GM18861 (cell line): ENCODE results near the gene SEMA4D.

Experiments used
- ATAC-seq: cut with Tn5 transposase; IDR thresholded peaks from one replicate; pipeline ENCODE4 v1.9.1; 2021; ENCODE audit not compliant: unreplicated experiment

The SEMA4D gene

DNA sequence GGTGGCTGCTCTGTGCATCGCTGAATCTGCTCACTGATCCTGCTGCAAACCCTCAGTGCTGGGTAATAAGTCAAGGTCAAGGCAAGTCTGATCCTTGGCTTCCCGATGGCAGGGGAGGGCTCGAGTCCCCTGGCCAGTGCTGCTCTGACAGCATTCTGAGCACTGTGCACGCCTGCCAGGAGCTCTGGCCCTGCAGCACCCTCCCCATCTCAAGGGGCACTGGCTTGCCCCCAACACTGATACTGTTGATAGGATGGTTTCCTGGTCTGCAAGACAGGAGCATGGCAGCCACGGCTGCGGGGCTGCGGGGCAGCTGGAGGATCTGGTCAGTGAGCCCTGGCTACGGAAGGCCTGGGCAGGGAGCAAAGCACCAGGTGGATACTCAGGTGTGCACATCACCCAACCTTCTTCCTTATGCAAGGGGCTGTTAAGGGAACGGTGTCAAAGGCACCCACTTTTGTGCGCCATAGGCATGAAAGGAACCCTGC lies 107.8 kb downstream of the SEMA4D start:
- no peak for ATAC-seq

DNA sequence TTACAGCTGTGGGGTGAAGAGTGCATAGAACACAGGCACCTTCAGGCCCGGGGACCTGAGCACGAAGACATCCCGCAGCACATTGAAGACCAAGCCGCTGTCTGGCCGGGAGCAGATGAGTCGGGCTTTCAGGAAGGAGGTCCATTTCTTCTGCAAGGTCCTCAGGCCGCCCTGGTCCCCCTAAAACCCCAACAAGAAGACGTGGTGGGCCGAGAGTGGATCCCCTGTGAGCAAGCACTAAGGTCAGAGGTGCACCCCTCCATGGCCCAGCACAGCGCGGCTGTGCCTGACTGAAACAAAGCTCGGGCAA lies 109.1 kb downstream of the SEMA4D start:
- ATAC-seq = no peak

DNA sequence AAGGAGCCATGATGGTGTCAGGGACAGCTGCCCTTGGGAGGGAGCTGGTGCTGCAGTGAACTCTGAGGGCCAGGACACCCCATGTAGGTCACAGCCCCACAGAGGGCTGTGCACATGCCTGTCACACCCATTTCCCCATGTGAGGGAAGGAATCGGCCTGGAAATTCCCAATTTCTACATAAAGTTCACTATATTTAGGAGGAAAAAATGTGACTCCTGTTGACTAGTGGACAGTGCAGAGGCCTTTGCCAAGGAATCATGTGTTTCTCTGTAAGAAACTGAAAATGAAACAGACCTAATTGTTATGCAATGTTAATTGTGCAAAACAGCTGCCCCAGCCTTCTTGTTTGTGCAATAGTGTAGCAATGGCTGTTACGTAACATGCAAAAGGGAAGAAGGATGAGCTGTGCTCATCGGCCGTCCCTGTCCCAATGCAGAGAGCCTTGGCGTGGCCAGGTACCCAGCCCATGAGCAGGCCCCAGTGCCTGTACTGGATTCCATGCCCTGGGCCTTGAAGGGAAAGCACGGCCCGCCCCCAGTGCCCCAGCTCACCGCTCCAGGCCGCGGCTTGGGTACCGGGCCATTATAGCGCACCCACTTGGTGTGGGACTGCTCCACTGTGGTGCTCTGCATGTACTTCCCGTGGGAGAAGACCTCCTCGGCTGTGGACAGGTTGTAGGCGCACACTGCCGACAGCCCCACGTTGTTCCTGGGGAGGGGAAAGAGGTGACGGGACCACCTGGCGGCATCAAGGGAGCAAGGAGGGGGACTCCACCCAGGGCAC lies 109.6 kb downstream of the SEMA4D start:
- no peak for ATAC-seq

DNA sequence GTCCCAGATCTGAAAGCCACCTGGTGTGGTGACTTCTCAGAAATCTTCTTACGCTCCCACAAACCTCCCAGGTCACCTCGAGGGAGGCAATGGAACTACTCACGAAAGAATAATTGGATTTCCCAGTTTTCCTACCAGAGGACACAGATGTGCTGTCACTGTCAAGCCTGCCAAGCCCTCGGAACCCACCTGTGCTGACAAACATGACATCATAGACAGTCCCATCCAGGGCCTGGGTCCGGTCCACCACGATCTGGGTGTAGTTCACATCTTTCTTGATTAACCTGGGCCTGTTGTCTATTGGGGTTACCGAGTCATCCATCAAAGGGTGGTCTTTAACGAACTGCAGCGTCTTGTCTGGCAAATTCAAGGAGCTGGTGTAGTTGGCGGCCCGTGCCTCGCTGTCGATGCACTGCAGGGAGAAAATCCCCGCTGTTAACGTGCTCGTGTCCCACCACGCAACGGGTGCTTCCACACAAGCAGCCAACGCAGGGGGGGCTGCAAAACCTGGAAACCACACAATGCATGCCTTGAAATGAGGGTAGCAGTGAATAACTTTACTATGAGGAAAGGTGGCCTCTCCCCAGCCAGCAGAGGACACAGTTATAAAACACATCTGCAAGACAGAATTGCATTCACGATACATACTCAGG lies 110.6 kb downstream of the SEMA4D start:
- no peak for ATAC-seq

DNA sequence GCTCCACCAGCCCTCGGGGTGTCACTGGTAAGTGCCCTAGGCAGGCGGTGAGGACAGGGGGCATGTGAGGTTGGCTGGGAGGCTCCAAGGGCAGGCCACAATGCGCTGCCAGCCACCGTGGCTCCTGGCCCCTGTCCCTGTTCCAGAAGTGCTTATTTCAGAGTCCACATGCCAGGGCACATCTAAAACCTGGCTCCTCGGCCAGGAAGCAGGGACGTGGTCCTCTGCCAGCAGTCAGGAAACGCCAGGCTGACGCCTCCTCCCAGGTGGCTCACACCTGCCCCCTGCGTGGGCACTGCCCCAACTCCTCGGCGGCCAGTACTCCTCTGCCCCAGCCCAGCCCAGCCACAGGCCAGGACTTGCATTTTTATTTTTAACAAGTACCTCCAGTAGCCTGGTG lies 111.1 kb downstream of the SEMA4D start:
- no peak for ATAC-seq

DNA sequence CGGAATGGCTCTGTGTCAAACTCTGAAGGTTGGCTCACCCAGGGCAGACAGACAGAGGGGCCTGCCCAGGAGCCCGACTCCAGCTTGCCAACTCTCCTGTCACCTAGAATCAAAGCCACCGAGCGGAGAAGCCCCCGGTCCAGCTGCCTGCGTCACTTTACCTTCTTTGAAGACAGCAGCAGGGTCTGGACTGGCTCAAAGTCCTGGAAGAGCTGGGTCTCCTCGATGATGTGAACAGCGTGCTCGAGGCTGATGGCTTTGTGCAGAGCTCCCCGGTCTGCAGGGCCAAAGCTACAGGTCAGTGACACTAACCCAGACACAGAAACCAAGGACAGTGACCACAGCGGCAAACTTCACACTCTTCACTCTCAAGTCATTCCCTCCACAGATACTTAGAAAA lies 111.7 kb downstream of the SEMA4D start:
- no peak for ATAC-seq

DNA sequence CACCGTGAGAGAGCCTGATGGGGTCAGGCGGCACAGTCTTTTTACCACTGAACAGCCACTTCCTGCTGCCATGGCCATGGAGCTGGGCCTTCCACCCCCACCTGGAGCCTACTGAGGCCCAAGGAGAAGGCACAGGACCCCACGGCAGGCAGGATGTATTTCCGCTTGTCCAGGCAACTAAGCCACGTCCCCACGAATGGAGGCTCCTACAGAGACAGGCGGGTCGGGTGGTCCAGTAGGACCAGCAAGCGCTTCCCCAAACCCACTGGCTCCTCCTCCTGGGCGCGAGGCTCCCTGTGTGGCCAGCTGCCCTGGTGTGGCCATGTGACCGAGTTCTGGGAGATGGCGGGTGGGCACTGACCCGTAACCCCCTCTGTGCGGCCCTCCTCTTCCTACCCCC lies 113.1 kb downstream of the SEMA4D start:
- no peak for ATAC-seq

DNA sequence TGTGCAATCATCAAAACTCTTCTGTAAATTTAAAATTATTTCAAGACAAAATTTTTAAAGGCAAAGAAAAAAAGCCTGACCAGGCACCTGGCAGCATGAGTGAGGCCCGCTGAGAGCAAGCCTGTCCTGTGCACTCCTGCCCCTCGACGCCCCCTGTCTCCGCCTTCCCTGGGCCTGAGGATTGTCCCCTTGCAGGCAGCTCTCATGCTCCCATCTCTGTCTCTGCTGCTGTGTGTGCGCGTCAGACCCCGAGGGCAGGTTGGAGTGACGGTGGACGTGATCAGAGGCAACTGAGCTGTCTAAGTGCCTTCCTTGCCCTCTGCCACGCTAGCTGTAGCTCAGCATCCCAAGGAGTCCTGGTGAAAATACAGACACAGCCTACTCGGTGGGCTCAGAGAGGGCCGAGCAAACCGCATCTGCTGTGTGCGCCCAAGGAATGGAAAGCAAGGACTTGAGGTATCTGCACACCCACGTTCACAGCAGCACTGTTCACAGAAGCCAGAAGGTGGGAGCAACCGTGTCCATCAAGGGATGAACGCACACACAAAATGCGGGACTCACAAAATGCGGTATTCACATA lies 114.1 kb downstream of the SEMA4D start:
- no peak for ATAC-seq

DNA sequence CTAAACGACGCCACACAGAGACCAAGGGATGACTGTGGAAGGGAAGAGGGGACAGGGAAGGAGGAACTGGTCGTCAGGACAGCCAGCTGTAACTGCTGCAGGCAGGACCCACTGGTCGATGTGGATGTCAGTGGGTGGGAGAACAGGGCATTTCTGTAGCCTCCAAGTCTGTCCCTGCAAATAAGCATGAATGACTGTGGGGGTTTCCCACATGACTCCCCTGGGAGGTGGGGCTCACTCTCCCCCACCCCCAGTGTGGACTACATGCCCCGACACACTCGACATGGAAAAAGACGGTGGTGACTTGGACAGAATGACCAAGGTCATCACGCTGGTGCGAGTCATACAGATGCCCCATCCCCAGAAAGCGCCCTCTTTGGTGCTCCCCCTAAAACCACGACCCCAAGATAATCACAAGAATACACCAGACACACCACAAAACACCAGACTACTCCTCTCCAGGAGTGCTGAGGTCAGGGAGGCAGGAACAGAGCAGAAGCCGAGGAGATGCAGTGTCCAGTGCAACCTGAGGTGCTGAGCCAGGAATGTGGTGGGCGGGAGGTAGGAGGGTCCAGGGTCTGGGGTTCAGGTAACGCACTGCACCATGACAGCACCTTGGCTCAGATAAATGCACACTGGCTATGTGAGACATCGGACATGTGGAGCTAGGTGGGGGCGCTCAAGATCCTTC lies 114.7 kb downstream of the SEMA4D start:
- no peak for ATAC-seq

DNA sequence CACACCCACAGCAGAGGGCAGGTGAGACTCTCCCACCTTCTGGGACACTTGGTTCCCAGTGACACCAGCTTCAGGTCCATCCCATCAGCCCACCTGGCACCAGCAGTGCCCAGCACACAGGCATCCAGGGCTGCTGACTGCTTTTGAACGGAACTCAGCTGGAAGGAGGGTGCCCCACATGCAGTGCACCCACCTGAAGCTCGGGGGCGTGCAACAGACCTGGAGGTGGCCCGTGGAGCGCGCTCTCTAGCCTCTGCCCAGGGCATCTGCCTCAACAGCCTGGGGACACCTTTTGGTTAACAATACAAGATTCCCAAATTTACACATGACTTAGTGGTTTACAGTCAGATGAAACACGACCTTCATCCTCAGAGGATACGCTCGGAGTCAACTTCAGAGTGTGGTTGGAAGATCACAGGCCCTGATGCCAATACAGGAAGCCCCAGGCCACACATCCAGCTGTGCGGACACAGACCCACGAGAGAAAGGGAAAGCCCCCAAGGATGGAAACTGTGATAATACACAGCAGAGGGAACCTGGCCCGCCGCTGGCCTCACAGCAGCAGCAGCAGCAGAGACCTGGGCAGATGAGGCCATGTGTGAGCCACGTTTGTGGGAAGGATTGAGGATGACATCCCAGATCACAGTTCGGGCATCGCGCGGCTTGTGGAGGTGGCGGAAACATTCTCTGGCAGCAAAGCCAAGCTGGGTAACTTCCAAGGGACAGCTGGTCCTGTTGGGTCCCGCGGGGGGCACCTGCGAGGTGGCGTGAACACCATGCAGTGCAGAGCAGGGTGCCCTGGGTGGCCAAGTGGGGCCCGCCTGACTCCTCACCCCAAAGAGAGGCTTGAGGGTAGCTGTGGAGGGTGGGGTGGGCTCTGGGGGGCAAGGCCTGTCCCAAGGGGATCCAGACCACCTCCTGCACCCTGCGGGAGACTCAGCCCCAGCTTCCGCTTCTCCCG lies 115.6 kb downstream of the SEMA4D start:
- no peak for ATAC-seq

DNA sequence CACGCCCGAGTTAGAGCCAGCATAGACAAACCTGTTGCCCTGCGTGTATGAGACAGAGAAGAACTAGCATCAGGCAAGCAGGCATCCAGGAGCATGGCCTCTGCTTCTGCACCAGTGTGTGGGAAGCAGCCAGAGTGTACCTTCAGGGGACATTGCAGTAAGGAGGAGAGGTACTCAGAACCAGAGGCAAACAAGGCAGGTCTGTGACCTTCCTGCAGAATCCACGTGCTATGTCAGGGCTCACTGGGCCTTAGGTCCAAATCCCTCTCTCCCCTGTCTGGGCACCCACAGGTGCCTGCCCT lies 116.7 kb downstream of the SEMA4D start:
- no peak for ATAC-seq

DNA sequence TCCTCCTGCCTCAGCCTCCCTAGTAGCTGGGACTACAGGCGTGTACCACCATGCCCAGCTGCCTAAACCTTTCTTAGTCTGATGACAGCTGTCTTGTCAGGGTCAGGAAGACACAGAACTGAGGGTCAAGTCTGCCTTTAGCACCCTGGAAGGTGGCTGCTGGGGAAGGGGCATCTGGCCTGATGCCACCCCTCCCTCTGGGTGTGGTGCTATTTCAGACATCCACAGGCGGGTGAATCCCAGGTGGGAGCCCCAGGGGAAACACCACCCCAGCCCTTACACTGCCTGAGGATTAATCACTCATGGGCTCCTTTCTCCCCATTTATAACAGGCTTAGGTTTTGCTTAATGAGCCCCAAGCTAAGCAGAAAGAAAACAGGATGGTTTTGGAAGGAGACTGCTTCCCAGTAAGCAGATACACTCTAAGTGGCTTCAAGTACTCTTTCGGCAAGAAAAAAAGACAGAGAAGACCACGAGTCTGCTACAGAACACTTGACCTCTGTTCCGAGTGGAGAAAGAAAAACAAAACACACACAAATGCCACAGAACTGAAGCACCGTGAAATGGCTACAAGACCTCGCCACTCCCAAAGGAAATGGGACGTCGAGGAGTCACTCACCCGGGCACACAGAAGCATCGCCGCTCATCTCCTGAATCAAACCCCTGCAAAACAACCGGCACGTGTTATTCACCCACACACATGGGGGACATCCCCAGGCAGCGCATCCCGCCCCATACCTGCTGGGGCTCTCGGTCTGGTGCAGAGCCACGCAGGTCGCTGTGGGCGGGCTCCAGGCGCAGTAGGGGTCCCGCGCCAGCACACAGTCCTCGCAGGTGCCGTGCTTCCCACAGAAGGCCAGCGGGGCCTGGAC lies 117.2 kb downstream of the SEMA4D start:
- ATAC-seq = no peak

DNA sequence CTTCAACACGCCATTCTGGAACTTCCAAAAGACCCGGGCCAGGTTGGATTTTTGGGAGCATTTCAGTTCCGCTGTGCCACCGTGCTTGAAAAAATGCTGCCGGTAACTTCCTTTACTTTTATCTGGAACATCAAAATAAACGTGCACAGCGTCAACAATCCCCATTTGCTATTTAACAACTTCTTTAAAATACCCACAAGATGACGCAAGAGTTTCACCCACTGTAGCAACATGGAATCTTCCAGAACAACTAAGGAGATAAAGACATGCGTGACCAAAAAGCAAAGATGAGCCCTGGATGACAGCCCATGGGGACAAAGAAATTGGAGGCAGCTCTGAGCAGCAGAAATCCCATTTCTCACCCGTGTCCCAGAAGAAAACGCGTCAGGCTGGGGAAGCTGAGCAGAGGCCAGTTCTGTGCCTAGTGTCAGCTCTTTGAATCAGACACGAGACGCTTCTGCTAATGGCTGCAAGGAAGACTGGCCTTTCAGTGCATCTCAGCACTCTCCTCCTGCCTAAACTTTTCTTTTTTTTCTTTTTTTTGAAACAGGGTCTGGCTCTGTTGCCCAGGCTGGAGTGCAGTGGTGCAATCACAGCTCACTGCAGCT lies 118.3 kb downstream of the SEMA4D start:
- ATAC-seq = no peak

DNA sequence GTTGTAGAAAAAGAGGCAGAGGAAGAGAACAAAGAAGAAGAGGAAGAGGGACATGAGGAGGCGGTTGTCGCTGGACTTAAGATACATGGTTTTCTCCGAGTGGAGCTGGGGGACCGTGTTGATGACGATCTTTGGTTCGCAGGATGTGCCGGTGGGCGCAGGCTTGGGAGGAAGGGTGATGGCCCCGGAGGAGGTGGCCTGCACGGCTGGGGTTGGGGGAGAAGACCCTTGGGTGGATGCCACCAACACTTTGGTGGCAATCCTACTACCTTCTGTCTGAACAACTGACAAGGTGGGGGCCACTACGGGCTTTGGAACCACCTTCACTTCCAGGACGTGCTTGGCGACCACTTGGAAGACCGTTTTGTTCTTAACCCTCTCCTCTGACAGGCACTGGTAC lies 118.9 kb downstream of the SEMA4D start:
- no peak for ATAC-seq

DNA sequence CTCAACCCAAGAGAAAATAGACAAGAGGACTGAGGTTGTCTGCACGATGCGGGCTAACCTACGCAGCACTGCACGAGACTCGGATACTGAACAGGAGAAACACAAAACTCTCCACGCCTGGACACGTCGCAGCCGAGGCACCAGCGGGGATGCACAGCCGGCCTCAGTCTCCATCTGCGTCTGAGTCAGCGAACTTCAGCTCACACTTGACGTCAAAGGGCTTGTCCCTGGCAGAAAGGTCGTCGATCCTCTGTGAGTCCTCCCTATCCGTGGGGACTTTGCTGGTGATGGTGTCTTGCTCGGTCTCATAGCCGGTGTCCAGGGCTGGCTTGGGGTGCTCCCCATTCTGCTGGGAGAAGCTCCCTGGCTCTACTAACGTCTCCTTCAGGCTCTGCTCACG lies 119.4 kb downstream of the SEMA4D start:
- no peak for ATAC-seq

DNA sequence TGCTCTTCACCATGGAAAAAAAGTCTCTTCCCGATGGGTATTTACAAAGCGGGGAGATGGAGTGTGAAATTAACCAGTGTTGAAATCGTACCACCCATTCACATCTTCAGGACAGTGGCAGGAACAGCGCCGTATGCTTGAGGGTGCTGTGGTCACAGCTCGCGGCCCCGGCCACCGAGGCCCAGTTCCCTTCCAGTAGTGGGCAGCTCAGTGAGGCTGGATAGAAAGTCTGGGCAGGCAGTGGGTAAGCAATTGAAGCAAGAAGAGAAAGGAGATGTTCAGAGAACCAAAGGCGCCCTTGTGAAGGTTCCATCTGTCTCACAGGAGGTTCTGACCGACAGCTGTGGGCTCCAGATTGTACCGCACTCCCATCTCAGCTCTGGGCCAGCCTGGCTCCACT lies 120.5 kb downstream of the SEMA4D start:
- ATAC-seq = no peak

DNA sequence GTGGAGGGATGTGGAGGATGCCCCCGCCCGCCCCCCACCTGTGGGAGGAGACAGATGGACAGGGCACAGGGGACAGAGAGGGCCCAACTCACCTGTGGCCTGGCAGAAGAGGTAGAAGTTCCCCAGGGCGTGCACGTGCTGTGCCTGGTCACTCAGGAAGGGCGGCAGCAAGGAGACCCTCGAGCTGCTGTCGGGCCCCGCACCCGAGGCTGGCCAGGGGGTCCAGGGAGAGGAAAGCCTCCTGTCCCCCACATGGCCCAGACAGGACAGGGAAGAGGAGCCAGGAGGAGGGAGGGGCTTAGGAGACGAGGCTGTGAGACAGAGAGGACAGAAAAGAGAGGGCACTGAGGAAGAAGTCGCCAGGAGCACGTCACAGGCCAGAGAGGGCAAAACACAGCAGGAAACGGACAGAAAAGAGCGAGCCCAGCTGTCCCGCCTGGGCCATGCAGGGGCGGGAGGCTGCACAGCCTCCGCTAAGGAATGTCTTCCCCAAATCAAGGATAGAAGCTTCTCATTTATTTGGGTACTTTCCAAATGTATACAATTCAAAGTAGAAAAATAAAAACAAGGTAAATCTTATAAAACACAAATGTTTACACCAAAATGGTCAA lies 121.1 kb downstream of the SEMA4D start:
- no peak for ATAC-seq

DNA sequence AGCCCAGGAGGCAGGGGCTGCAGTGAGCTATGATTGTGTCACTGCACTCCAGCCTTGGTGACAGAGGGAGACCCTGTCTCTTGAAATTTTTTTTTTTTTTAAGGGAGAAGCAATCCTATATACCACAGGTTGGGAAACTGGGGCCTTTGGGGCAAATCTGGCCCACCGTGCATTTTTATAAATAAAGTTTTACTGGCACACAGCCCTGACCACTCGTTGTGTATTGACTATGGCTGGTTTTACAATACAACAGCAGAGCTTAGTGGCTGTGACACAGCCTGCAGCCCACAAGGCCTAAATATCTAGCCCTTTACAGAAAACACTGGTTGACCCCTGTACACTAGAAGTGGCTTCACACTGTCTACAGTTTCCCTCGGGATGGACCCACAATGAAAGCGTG lies 121.6 kb downstream of the SEMA4D start:
- no peak for ATAC-seq

DNA sequence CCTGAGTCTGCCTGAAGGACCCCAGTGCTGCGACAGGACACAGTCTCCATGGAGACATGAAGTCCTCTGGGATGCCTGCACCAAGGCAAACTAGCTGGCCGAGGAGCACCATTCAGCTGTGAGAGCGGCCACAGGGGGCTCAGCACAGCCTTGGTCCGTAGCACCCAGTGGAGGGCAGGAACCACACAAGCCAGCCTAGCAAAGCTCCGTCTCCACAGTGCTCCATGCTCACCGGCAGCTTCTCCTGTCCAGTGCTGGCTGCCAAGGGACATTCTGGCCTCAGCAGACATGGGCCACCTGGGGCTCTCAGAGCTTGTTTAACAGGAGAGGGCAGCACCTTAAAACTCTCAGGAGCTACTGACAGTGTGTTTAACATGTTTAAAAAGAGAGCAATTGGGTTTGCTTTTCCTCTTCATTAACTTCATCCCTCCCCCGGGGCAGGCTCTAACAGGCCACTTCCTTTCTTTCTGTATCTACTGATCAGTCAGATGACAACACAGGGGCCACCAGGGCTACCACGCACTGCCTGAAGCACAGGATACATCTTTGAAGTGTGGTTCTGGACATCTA lies 122.6 kb downstream of the SEMA4D start:
- ATAC-seq = peak; percentile 71
